Activated CD8-positive, alpha-beta memory T cell treated with anti-CD3 and anti-CD28 coated beads for 24 hours (primary cell): ENCODE results near the gene NKX2-4.

Experiments
- DNase-seq: peaks from one replicate; pipeline ENCODE4 v3.0.0-alpha.2; 2020

The NKX2-4 gene

DNA sequence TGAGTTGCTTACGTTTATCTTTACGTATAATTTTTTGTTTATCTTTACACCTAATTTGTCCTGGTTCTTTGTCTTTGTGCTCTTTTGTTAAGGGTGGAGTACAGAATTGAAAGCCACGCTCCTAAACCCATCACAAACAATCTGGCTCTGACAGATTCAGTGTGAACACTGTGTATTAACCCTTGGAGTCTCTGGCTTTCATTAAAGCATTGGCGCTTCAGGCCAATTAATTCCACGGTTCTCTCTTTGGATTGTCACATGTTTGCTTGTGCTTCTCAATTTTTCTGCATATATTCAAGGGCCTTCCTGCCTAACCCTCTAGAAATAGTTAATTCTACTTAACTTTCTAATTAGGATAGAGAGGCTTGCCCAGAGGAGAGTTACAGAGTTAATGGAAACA is 38.6 kb downstream of the NKX2-4 start:
- no peak for DNase-seq

DNA sequence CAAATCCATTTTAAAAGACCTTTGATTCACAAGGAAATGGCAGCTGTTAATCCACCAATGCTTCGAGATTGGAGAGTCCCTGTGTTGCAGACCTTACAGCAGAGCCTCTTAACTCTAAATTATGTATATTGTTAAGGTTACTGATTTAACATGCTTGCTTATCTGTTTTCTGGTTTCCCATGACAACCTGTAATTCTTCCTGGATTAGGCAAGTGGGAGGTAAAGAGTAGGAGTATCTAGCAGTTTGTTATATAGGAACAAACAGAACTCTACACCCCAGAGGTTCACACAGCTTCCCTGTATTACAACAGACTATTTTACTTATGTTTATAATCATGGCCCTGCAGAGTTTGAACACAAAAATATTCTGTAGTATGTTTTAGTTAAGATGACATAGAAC is 39.5 kb downstream of the NKX2-4 start:
- no peak for DNase-seq

DNA sequence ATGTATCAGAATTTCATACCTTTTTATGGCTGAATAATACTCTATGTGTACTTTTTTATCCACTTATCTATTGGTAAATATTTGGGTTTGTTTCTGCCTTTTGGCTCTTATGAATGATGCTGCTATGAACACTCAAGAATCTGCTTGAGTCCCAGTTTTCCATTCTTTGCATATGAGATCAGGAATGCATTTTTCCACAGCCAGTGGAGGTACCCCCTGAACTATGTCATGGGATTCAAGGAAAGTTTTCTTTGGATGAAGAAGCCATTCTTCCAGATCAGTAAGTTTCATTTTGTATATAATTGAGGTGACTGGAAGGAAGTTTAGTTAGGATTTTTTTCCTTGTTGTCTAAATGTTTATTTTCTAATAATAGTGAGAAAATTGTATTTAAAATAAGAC is 40.9 kb downstream of the NKX2-4 start:
- DNase-seq, result no peak

DNA sequence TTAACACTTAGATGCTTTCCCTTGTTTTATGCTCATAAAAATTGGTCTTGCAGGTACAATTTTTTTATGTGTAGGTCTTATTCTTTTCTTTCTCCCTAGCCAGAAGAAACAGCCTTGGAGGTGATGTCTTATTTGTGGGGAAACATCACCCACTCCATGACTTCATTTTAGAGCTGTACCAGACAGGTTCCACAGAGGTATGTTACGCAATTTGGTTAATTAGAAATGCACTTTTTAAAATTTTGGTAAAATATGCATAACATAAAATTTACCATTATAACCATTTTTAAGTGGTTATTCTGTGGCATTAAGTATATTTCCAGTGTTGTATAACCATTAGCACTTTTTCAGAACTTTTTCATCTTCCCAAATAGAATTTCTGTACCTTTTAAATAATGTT is 41.3 kb downstream of the NKX2-4 start:
- DNase-seq, result no peak

DNA sequence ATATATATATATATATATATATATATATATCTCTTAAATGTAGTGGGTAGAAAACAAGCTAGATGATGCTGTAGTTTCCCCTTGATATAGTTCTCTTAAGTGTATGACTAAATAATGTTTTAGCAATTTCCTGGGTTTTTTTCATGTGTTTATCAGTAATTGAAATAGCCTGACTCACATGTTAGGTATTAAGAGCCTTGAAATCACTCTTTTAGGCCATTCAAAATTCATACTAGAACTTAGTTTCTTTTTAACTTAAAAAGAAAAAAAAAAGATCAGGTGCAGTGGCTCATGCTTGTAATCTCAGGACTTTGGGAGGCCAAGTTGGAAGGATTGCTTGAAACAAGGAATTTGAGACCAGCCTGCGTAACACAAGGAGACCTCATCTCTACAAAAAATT is 44.1 kb downstream of the NKX2-4 start:
- no peak for DNase-seq

DNA sequence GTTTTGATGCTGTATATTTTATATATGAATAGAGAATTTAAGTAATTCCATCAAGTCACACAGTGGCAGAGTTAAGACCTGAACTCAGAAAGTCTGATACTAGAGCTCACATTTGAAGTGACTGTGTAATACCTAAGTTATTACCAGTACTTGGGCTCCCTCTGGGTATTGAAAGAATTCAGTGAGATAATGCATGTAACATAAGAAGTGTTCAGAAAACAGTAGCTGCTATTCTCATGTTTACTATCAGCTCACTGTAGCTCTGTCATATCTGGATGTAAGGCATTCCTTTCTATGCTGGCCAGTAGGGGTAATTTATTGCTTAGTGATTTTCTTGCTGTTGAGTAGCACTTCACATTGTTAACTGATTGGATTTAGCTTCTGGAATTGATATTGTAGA is 44.6 kb downstream of the NKX2-4 start:
- DNase-seq, result no peak
